Activated naive CD4-positive, alpha-beta T cell treated with anti-CD3 and anti-CD28 coated beads, Interleukin-2, amount 50 U/mL, for 72 hours (primary cell): Measurements from ENCODE around the gene TMC4. TPM values are rescaled to one million over a fixed set of nuclear protein-coding genes. Genes with fewer than 3 reads are reported as not detected.
A peak's percentile ranks its signal among the peaks of the same experiment; 100 is the strongest.

Experiments used
- ATAC-seq, 2 donors: fragments of 150-1000 bp; cut with Tn5 transposase; 2 replicates each; pipeline ENCODE4 v1.10.0; 2021; ENCODE audit warnings: mild to moderate bottlenecking in 2 of 2, moderate library complexity in 2 of 2
- DNase-seq, 2 donors: peaks; one replicate each; pipeline ENCODE4 v3.0.0; 2021 to 2022; ENCODE audit warnings: low spot score in 2 of 2
- H3K27ac Mint-ChIP-seq, 2 donors: one replicate each; pipeline ENCODE4 v1.8.0; 2022; ENCODE audit warnings: mild to moderate bottlenecking in 2 of 2, mixed read lengths in 2 of 2
- H3K36me3 Mint-ChIP-seq, 2 donors: one replicate each; pipeline ENCODE4 v1.8.0; 2022; ENCODE audit warnings: mixed read lengths in 2 of 2
- H3K9me3 Mint-ChIP-seq, 2 donors: one replicate each; pipeline ENCODE4 v1.8.0; 2022; ENCODE audit warnings: mixed read lengths in 2 of 2
- total RNA-seq, 2 donors: library from RNA; stranded (reverse); gene quantifications; one replicate each; pipeline ENCODE4 v1.2.3, GENCODE V29; 2022

Gene TMC4
- total RNA-seq, 2 donors from 2014 or later: not detected

DNA sequence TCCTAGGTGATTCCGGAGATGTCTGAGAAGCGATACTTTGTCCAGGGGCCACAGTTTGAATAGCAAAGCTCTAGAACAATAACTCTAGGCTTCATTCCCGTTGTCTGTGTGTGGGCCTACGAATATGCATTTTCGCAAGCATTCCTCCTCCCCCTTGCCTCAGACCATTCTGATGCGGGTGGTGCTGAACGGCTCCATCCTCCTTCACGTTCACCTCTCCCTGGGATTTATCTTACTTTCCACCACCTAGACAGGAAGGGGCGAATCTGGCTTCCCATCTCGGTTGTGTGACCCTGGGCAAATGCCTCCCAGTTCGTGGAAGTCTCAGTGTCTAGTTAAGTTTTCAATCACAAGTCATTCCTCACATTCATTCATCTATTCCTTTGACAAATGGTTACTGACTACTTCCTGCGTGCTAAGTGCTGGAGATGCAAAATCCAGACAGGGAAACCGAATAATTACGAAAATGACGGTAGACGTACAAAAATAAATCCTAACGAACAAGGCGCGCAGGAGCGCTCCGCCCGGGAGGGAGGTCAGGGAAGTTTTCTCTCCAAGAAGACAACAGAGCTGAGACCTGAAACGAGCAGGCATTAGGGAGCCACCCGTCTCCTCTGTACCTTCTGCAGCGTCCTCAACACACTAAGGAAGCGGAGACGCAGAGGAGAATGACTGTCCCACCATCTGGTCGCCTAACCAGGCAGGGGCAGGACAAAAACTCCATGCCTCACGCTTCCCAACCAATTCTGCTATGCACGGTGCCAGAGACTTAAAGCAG is 36.7 kb downstream of the TMC4 start:
- peaks cover 11% of the 10 kb centered on the region in 2 donors for H3K36me3 Mint-ChIP-seq
- DNase-seq (peak in 1 of 2 donors; percentile 20), ATAC-seq (no peak)
- H3K9me3 Mint-ChIP-seq: peaks cover 0 to 4% of the 10 kb centered on the region in 2 donors
- H3K27ac Mint-ChIP-seq: peak overlapping the region; percentile 67 to 89

- Mint-ChIP-seq H3K36me3 (peaks cover 7% of the 10 kb centered on the region in 2 donors), H3K9me3 (peaks cover 0 to 4% of the 10 kb centered on the region in 2 donors), H3K27ac (peak overlapping the region in 1 of 2 donors; percentile 69)
- no peak for ATAC-seq
- DNase-seq: no peak
These were observed 38.9 kb downstream of the TMC4 start for GRCh38 chr19:54133957-54134590.

DNA sequence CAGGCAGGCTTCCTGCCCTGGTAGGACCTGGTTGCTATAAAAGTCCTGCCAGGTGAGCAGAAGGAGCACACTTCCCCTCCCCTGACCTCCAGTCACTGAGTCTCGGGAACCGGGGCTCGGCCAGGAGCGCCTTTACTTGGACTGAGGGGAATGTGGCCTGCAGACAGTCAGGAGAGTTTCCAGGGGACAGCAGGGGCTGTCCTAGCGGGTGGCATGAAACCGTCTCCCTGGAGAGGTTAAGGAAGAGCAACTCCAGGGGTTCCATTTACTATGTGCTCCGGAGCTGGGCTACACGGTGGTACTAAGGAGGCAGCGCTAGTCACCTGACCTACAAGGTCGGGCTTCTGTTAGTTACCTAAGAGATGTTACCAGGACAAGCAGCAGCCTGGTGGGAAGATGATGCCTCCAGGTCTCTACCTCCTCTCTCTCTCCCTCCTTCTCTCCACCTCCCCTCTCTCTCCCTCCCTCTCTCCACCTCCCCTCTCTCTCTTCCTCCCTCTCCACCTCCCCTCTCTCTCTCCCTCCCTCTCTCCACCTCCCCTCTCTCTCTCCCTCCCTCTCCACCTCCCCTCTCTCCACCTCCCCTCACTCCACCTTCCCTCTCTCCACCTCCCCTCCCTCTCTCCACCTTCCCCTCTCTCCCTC is 39.5 kb downstream of the TMC4 start:
- H3K9me3 Mint-ChIP-seq: peaks cover 0 to 4% of the 10 kb centered on the region in 2 donors
- ATAC-seq: no peak
- H3K36me3 Mint-ChIP-seq: peaks cover under 1% of the 10 kb centered on the region in 2 donors

DNA sequence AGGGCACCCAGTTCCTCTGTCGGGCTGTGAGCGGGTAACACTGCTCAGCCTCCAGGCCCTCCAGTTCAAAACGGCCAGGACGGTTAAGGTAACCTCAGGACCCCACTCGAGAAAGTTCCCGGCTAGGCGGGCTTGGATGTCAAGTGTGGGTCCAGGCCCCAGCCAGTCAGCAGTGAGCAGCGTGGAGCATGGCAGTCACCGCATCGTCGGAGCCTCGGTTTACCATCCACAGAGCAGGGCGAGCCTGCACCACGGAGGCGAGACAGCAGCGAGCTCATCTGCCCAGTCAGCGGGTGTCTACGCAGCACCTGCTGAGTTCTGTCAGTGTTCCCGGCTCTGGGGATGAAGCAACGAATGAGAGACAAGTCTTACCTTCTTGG is 43.4 kb downstream of the TMC4 start:
- no peak for DNase-seq
- no peaks in the 10 kb centered on the region for H3K36me3 Mint-ChIP-seq

More for the DNA sequence above, 39.5 kb downstream of the TMC4 start:
- H3K27ac Mint-ChIP-seq: no peak overlapping the region
- DNase-seq: no peak

DNA sequence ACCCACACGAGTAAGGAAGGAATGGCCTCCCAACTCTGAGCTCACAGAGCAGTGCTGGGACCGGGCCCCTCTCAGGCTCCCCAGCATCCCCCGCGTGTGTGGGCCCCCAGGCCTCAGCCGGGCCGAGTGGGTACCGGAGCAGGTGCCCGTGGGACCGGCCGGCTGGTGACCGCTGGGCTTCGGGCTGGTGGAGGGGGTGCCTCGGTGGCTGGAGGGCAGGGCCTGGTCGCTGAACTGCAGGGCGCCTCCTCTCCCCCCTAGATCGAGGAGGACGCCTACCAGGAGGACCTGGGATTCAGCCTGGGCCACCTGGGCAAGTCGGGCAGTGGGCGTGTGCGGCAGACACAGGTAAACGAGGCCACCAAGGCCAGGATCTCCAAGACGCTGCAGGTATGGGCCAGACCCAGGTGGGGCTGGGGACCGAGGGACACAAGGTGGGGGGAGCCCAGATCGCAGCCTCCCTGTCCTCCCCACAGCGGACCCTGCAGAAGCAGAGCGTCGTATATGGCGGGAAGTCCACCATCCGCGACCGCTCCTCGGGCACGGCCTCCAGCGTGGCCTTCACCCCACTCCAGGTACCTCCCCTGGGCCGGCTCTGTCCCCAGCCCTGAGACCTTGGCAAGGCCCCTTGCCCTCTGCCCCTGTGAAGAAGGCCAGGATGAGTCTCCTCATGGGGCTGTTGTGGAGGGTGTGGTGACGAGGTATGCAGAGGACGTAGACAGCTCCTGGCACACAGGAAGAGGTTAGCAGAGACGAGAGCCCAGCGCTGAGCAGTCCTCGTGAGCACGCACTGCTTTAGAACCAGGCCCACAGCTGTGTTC is 44.0 kb downstream of the TMC4 start:
- no peaks in the 10 kb centered on the region for H3K36me3 Mint-ChIP-seq
- no peak for DNase-seq
- no peak for ATAC-seq
- H3K27ac Mint-ChIP-seq: no peak overlapping the region
- no peaks in the 10 kb centered on the region for H3K9me3 Mint-ChIP-seq

More for the DNA sequence above, 43.4 kb downstream of the TMC4 start:
- Mint-ChIP-seq H3K9me3 (peaks cover 0 to 4% of the 10 kb centered on the region in 2 donors), H3K27ac (no peak overlapping the region)
- no peak for ATAC-seq

GRCh38 chr19:54128441-54128725 is 44.6 kb downstream of the TMC4 start:
- DNase-seq (no peak), ATAC-seq (no peak)
- H3K36me3 Mint-ChIP-seq: no peaks in the 10 kb centered on the region
- no peaks in the 10 kb centered on the region for H3K9me3 Mint-ChIP-seq
- H3K27ac Mint-ChIP-seq: no peak overlapping the region

- DNase-seq (no peak), ATAC-seq (no peak)
- Mint-ChIP-seq H3K36me3 (no peaks in the 10 kb centered on the region), H3K9me3 (no peaks in the 10 kb centered on the region), H3K27ac (no peak overlapping the region)
These were observed 45.1 kb downstream of the TMC4 start for GRCh38 chr19:54127688-54128440.

- DNase-seq (no peak), ATAC-seq (no peak)
- Mint-ChIP-seq H3K9me3 (no peaks in the 10 kb centered on the region), H3K36me3 (no peaks in the 10 kb centered on the region), H3K27ac (no peak overlapping the region)
These were observed 47.2 kb downstream of the TMC4 start for GRCh38 chr19:54125713-54126112.

DNA sequence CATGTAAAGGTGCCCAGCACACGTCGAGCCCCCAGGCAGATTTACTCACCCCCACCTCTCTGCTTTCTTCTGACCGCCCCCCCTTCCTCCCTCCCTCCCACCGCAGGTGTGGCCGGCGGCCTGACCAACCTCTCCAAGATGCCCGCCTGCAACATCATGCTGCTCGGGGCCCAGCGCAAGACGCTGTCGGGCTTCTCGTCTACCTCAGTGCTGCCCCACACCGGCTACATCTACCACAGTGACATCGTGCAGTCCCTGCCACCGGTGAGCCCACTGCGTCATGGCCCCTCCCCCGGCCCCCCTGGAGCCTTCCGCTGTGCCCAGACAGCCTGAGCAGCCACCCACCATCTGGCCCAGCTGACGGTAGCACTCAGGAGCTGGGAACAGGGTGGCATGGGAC is 48.6 kb downstream of the TMC4 start:
- no peak overlapping the region for H3K27ac Mint-ChIP-seq
- DNase-seq (no peak), ATAC-seq (no peak)
- H3K36me3 Mint-ChIP-seq: peaks cover 0 to 6% of the 10 kb centered on the region in 2 donors
- no peaks in the 10 kb centered on the region for H3K9me3 Mint-ChIP-seq

DNA sequence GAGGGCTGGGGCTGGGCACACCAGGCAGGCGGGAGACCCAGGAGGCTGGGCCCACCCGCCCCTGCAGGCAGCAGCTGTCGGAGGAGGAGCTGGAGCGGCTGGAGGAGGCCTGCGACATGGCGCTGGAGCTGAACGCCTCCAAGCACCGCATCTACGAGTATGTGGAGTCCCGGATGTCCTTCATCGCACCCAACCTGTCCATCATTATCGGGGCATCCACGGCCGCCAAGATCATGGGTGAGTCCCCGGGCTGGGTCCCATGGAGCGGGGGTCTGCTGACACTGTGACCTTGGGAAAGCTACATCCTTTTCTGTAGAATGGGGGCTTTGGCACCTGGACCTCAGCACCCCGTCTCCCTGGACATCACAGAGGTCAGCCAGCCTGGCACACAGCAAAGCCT is 49.3 kb downstream of the TMC4 start:
- H3K9me3 Mint-ChIP-seq: no peaks in the 10 kb centered on the region

GRCh38 chr19:54121259-54121658 is 51.7 kb downstream of the TMC4 start:
- H3K27ac Mint-ChIP-seq: no peak overlapping the region

More for the DNA sequence above, 49.3 kb downstream of the TMC4 start:
- H3K36me3 Mint-ChIP-seq: peaks cover 0 to 6% of the 10 kb centered on the region in 2 donors
- ATAC-seq (no peak), DNase-seq (no peak)
- no peak overlapping the region for H3K27ac Mint-ChIP-seq

GRCh38 chr19:54115109-54116063 is 57.6 kb downstream of the TMC4 start, which contains the start of the genes PRPF31 and TFPT:
TSS of gene PRPF31 (plus strand) at chr19:54115754. CDS start at chr19:54118279, 2,525 bp downstream.
TSS of gene TFPT (minus strand) at chr19:54115657. CDS start at chr19:54115269, 388 bp downstream.
- H3K27ac Mint-ChIP-seq: peak within 1 kb of the TSS; percentile 91 to 97
- H3K9me3 Mint-ChIP-seq: no peaks in the 10 kb centered on the region
- ATAC-seq (peak; percentile 90 to 96), DNase-seq (peak; percentile 87 to 96)
- peaks cover 23 to 47% of the 10 kb centered on the region in 2 donors for H3K36me3 Mint-ChIP-seq

More at GRCh38 chr19:54121259-54121658, 51.7 kb downstream of the TMC4 start:
- no peaks in the 10 kb centered on the region for H3K9me3 Mint-ChIP-seq
- peaks cover 0 to 6% of the 10 kb centered on the region in 2 donors for H3K36me3 Mint-ChIP-seq
- DNase-seq: no peak
- ATAC-seq: no peak

- Mint-ChIP-seq H3K9me3 (no peaks in the 10 kb centered on the region), H3K36me3 (peaks cover 23 to 42% of the 10 kb centered on the region in 2 donors), H3K27ac (peak overlapping the region; percentile 91 to 97)
- DNase-seq (peak; percentile 40 to 67), ATAC-seq (peak; percentile 46 to 58)
These were observed 58.4 kb downstream of the TMC4 start for GRCh38 chr19:54114340-54115108.
